ENCODE results near the gene SMARCB1.
A peak's percentile ranks its signal among the peaks of the same experiment; 100 is the strongest.

Gene SMARCB1

DNA sequence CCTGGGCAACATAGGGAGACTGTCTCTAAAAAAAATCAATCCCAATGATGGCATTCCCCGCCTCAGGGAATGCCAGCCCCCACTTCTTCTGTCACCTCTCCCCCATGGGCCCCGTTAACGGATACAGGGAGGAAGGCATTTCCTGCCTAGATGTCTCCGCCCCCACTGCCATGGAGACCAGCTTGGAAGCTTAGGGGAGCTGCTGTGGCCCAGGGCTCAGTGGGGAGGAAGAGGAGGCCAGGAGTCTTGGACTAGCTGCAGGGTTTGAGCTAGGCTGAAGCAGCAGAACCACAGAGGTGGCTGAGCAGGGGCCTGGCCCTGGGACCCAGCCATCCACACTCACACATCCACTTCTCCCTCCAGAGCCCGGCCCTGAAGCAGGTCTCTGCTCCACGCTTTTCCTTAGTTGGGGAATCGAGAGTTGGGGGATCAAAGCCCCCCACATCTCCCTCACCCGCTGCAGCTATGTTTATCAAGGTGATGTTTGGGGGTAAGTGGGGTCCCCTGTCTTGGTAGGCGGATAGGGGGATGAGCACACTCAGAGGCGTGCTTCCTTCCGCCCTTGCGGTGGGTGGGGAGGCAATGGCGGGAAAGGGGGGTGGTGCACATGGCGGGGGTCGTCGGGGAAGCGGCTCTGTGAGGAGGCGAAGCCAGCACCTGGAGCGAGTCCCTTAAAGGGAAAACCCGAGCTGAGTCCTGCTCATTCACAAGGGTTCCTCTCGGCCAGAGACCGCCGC lies 23.8 kb upstream of the SMARCB1 start, which contains the start of gene C22orf15:
Gene C22orf15 (plus strand): TSS at position 149 of the 737 bp plus-strand sequence. CDS start 317 bp downstream, at position 466.
- peak; percentile 42 for DNase-seq

- no peak for DNase-seq
These were observed 23.2 kb upstream of the SMARCB1 start for GRCh38 chr22:23763579-23763945.

- DNase-seq = no peak
These were observed 22.8 kb upstream of the SMARCB1 start for GRCh38 chr22:23763954-23764353.

DNA sequence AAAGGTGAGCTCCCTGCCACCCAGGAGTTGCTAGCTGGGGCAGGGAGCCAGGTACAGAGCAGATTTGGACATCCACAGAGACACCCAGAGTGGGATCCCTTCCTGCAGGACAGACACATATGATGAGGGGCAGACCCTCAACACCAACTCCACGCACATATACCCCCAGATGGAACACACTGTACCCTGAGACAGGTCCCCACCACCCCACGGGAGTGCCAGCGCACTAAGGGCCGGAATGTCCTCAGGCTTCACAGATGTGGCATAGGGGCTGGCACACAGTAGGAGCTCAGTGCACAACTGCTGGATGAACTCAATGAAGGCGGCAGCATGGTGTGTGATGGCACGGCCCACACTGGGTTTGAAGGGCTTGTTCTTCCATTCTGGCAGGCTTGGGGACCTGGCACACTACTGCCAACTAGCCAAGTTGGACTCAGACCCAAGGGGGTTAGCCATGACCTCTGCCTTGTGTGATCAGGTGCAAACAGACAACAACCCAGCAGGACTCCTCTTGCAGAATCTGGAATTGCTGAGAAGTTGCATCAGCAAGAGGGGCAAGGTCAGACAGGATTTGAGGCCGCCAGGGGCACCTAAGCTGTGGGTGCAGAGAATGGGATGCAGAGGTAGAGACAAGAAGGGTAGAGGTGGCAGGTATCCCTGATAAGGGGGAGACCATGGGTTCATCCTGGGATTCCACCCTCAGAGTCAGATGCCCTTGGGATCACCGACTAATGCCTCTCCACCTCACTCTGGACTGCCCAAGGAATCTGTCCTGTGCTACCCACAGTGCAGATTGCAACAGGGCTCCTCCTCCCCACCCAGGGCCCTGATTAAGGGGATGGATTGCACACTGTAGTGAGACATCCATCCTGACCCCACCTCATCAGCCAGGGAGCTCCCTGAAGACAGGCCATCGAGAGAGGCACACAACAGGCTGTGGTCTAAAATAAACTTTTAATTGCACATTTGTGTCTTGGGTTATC lies 21.6 kb upstream of the SMARCB1 start:
- no peak for DNase-seq

DNA sequence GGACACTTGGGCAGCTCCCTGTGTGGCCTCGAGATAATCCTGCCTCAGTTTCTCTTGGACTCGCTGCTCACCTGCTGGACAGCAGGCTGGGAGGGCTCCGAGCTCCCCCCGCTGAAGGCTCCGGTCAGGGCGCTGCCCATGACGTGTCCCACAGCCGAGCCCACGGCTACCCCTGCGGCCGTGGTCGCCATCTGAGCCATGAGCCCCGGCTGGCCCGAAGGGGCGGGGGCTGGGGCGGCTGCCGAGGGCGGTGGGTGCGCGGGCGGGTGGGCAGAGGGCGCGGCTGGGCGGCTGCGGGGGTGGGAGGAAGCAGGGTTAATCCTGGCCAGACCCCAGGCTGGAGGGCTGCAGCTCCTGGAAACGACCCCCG lies 19.5 kb upstream of the SMARCB1 start:
- DNase-seq = no peak

- DNase-seq = peak; percentile 95
These were observed 18.9 kb upstream of the SMARCB1 start, which contains the start of gene CHCHD10 for GRCh38 chr22:23767673-23768548. TSS of gene CHCHD10 (minus strand) at chr22:23767972. CDS start at chr22:23767874, 98 bp downstream.

DNA sequence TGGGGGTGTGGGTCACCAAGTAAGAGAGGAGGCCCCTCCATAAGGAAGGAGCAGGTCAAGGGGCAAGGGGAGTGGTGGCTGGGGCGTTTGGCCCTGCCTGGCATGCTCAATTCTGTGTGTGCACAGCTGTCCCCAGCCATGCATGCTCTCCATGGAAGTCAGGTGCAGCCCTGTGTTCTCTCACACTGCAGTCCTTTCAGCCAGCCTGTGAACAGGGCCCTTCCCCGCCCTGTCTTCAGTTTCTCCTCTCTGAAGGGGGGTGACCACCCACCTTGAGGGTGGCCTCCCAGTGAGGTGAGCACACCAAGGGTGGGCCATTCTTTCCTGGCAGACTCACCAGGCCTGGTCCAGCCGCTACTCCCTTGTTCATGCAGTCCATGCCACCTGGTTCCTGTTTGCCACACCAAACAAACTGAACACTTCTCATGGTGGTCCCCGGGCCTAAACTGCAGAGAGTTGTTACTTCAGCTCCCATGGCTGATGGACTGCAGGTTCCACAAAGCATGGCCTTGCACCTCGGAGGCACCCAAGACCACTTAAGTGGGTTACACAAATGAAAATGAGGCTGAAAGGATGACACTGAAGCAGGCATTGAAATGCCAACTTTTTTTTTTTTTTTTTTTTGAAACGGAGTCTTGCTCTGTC lies 17.3 kb upstream of the SMARCB1 start:
- no peak for DNase-seq

DNA sequence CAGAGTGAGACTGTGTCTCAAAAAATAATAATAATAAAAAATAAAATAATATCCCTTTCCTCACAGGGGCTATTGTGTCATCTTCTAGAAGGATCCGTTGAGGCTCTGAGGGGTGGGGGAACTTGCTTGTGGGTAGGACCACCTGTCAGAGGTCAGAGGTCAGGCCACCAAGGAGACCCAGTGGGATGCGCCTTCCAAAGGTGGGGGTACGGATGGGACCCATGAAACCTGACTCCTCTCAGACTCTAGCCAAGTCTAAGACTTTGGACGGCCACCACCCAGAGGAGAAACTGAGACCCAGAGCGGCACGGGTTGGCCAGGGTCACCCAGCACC lies 14.5 kb upstream of the SMARCB1 start:
- DNase-seq = peak; percentile 44

DNA sequence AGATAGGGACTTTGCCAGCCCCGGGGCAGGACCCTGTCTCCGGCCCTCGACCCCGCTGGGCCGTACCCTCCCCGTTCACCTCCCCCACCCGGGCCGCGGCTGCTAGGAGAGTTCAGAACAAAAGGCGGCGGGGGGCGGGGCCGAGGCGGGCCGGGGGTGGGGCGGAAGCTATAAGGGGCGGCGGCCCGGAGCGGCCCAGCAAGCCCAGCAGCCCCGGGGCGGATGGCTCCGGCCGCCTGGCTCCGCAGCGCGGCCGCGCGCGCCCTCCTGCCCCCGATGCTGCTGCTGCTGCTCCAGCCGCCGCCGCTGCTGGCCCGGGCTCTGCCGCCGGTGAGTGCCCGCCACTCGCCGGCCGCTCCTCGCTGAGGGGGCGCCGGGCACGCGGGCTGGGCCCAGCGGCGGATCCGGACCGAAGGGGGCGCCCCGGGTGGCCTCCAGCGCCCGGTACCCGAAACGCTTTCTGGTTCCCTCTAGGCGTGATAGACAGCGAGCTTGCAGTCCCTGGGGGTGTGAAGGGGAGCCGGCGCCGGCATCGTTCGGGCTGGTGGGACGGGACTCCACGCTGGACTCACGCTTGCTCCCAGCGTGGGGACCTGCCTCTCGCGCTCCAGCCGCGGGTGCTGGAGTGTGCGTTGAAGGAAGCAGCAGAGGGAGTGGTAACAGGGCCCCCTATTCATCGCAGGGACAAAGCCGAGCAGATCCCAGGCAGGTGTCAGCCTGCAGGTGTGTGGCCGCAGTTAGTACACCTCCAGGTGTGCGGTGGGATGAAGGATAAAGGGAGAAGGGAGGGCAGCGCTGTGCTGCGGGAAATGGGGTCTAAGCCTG lies 13.9 kb upstream of the SMARCB1 start, which contains the start of gene MMP11:
Gene MMP11 (plus strand): TSS at position 201 of the 825 bp plus-strand sequence. CDS start 22 bp downstream, at position 223.
- peak; percentile 71 for DNase-seq

DNA sequence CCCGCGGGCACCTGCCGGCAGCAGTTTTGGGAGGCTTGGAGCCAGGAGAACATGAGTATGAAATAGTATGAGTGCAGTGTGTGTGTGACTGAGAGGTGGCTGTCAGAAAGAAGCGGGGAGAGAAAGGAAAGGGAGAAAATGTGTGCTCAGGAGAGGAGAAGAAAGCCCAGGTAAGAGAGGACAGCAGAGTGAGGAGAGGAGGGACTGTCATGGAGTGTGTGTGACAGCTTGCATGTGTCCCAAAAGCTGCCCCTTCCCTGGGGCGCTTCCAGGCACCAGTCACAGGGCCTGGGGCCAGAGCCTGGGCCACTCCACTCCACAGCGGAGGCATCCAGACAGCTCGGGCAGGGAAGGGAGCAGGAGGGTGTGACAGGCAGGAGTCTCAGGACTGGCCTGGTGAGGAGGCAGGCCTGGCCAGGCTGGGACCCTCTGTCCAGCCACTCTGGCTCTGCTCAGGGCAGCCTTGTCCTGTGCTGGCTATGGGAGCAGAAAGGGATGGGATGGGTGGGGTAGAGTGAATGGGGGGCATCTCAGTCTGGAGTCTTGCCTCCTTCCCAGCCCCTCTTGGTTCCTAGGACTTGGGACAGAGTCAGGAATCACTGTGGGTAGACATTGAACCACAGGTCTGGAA lies 13.2 kb upstream of the SMARCB1 start:
- no peak for DNase-seq

- DNase-seq = no peak
These were observed 12.4 kb upstream of the SMARCB1 start for GRCh38 chr22:23774114-23774921.

- no peak for DNase-seq
These were observed 11.8 kb upstream of the SMARCB1 start for GRCh38 chr22:23774922-23775436.

- no peak for DNase-seq
These were observed 10.9 kb upstream of the SMARCB1 start for GRCh38 chr22:23775779-23776375.

DNA sequence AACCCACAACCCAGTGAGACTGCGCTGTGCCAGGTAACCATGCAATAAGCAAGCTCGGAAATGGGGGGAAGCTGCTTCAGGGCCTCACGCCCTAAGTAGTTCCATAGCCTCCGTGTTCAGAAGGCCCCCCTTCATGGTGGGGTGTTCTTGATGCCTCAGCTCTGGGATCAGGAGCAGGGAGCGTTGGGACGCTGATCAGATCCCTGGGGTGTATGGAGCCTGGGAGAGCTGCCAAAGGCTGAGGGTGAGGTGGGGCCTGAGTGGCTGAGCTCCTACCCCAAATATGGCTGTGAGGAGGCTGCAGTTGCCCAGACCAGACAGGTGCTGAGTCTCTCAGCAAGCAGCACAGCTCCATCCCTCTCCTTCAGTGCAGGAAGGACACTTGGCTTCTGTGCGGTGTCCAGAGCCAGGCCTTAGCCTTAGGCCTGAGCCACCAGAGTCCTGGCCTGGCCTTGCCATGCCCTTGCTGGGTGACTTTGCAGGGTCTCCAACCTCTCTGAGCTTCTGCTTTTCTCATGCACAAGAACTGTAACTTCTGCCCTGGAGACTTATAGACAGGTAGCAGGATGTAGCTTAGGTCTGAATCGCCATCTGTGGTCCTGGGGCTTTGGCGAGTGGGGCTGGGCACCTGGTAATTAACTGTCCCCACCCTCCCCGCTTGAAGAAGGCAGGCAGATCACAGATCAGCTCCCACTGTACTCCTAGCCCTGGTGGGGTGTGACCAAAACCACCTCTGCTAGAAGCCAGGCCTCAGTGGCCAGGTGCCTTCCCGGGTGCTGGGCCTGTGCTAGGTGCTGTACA lies 8.8 kb upstream of the SMARCB1 start:
- no peak for DNase-seq

- no peak for DNase-seq
These were observed 8.2 kb upstream of the SMARCB1 start for GRCh38 chr22:23778577-23778900.

DNA sequence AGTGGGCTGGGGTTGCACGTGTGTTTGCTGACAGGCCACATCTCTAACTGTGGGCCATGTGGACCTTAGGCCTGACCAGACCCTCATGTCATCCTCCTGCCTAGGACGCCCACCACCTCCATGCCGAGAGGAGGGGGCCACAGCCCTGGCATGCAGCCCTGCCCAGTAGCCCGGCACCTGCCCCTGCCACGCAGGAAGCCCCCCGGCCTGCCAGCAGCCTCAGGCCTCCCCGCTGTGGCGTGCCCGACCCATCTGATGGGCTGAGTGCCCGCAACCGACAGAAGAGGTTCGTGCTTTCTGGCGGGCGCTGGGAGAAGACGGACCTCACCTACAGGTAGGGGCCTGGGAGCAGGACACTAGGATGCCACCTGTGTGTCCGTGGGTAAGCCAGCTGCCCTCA lies 7.7 kb upstream of the SMARCB1 start:
- DNase-seq = no peak

DNA sequence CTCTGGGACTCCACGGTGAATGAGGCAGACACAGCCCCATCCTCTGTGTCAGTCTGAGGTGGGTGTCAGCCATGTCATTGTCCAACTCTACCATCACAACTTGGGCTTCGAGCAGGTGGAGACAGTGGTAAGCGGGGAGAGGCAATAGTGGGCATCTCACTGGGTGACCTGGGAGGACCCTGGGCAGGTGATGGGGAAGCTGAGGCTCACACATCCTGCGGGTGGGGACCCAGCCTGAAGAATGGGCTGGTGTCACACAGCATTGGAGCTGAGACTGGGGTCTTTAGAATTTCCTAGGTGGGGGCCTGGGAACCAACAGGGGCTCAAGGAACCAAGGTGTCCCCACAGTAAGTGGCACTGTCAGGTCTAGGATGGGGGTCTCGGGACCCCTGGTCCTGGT lies 7.0 kb upstream of the SMARCB1 start:
- no peak for DNase-seq

GRCh38 chr22:23780146-23780748 lies 6.5 kb upstream of the SMARCB1 start:
- DNase-seq = no peak
